GM21576 (cell line): ENCODE measurements around the gene TRPM4.
"Not testable (repeated sequence)": the region's sequence is repeated elsewhere in the genome, so short reads cannot be mapped to it uniquely, and the experiment has no call there.

Experiments used
- ATAC-seq: cut with Tn5 transposase; IDR thresholded peaks from one replicate; pipeline ENCODE4 v1.9.1; 2021; ENCODE audit warnings: mild to moderate bottlenecking, moderate library complexity; ENCODE audit not compliant: unreplicated experiment

Gene TRPM4

DNA sequence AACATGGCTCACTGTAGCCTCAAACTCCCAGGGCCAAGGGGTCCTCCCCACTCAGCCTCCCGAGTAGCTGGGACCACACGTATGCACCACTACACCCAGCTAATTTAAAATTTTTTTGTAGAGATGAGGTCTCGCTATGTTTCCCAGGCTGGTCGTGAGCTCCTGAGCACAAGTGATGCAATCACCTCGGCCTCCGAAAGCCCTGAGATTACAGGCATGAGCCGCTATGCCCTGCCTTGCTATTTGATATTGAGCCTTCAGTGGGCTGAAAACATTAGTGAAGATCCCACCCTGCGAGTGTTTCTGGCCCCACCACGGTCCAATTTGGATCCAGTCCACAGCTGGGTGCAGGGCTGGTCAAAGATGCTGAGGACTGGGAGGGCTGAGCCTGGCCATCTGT lies 65.9 kb downstream of the TRPM4 start:
- no peak for ATAC-seq

DNA sequence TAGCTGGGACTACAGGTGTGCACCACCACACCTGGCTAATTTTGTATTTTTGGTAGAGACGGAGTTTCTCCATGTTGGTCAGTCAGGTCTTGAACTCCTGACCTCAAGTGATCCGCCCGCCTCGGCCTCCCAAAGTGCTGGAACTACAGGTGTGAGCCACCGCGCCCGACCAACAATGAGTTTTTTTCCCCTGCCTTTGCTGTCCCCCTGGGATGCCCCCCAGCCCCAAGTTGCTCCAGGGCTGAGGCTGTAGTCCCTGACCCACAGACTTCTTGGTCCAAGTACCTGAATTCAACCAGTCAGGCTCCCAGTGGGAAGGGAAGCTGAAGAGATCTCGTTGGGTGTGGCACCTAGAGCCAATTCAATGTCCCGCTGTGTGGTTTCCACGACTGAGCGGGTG lies 66.8 kb downstream of the TRPM4 start:
- ATAC-seq, result not testable (repeated sequence)

- ATAC-seq, result no peak
Measured at GRCh38 chr19:49224879-49225278, 67.3 kb downstream of the TRPM4 start.

DNA sequence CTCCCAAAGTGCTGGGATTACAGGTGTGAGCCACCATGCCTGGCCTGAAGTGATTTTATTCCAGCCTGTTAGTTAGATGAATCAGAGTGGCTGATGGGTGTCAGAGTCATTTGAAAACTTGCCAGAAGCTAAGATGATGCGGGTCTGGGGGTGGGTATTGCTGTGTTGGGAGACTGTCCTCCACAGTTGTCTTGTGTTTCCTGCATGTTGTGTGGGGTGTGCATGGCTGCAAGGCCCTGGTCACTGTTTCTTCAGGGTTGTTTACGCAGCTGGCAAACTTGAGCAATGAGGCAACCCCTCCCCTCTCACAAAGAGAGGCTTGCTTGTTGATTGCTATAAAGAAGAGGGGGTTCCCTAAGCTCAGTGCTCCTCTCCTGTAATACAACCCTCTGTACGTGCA lies 71.8 kb downstream of the TRPM4 start:
- no peak for ATAC-seq

DNA sequence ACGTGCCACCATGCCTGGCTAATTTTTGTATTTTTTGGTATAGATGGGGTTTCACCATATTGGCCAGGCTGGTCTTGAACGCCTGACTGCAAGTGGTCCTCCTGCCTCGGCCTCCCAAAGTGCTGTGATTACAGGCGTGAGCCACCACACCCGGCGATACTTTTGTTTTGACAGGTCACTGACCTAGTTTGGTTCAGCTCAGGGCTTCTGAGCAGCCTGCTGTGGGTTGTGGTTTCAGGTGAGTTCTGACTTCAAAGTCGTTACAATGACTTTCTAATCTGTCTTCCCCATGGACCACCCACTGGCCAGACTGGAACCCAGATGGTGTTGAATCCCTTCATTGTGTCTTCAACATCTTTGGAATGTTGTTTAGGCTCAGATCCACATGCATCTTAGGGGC lies 73.8 kb downstream of the TRPM4 start:
- no peak for ATAC-seq

DNA sequence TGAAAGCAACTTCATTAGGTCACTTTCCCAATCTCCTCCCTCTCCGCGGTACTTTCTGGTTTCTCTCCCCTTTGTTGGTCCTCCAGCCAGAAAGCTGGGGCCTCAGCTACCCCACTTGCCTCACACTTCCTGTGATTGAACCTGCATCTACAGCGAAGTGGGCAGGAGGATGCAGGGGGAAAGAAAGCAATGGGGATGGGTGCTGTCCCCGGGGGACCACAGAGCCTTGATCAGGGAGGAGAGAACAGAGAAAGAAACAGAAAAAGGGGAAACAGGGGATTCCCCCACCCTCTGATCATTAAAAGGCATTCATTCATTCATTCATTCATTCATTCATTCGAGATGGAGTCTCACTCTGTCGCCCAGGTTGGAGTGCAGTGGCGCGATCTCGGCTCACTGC lies 74.2 kb downstream of the TRPM4 start:
- no peak for ATAC-seq

DNA sequence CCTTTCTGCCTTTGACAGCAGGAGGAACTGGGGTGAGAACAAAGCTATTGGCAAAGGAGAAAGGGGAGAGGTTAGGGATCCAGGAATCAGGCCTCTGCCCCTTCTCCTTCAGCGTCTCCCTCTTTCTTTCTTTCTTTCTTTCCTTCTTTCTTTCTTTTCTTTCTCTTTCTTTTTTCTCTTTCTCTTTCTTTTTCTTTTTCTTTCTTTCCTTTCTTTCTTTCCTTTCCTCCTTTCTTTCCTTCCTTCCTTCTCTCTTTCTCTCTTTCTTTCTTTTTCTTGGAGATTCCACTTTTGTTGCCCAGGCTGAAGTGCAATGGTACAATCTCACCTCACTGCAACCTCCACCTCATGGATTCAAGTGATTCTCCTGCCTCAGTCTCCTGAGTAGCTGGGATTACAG lies 75.6 kb downstream of the TRPM4 start:
- ATAC-seq, result no peak

GRCh38 chr19:49241769-49242168 lies 84.2 kb downstream of the TRPM4 start:
- ATAC-seq, result no peak

DNA sequence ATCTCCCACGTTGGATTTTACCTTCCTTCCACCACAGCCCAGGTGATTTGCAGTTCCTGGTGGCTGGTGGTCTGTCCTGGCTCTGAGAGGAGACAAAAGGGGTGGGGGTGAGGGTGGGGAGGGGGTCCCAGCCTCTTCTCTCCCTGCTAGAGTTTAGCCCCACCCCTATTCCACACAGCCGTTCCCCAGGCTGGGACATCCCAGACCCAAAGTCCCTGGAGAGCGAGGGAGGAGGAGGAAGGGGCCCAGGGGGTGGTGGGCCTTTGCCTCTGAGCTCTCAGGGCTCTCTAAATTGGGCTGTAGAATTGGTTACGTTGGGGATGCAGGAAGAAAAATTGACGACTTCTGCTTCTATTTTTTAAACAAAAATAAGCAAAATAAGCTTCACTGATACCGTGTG lies 85.5 kb downstream of the TRPM4 start:
- no peak for ATAC-seq

GRCh38 chr19:49243726-49244125 lies 86.1 kb downstream of the TRPM4 start:
- no peak for ATAC-seq

GRCh38 chr19:49244256-49244655 lies 86.7 kb downstream of the TRPM4 start:
- no peak for ATAC-seq

DNA sequence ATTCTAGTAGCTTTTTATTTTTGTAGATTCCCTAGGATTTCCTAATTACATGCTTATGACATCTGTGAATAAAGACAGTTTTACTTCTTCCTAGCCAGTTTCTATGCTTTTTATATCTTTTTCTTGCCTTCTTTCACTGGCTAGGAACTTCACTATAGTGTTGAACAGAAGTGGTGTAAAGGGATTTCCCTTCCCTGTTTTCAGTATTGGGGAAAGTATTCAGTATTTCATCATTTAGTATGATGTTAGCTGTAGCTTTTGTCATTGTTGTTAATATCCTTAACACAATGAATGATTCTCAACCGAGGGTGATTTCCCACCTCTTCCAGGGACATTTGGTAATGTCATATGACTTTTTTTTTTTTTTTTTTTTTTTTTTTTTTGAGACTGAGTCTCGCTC lies 90.1 kb downstream of the TRPM4 start:
- no peak for ATAC-seq

- ATAC-seq, result no peak
Measured at GRCh38 chr19:49249933-49250332, 92.3 kb downstream of the TRPM4 start.

GRCh38 chr19:49255674-49256073 lies 98.1 kb downstream of the TRPM4 start:
- ATAC-seq, result no peak

GRCh38 chr19:49256691-49257090 lies 99.1 kb downstream of the TRPM4 start:
- no peak for ATAC-seq
